SK-N-SH (cell line): ENCODE measurements around the gene LAP3.

Experiments
- CHD2 ChIP-seq: fragments of 150-350 bp; IDR thresholded peaks from 2 replicates; pipeline ENCODE4 v1.6.1; 2018; ENCODE audit warnings: low read length; ENCODE audit not compliant: partially characterized antibody
- CTCF ChIP-seq: fragments of 200-600 bp; sonication (generic); IDR thresholded peaks from 2 replicates; pipeline ENCODE4 v1.6.1; 2017; ENCODE audit warnings: antibody characterized with exemption, mild to moderate bottlenecking, moderate library complexity
- EP300 ChIP-seq, 2 experiments: IDR thresholded peaks; 2 replicates each; pipeline versions ENCODE4 v1.4.0 to v1.6.1; 2012; ENCODE audit warnings: borderline replicate concordance in 1 of 2, low read depth in 1 of 2, low read length in 1 of 2
- GABPA ChIP-seq: IDR thresholded peaks from 2 replicates; pipeline ENCODE4 v1.4.0; 2012; ENCODE audit warnings: low read depth, mild to moderate bottlenecking
- PBX3 ChIP-seq: IDR thresholded peaks from 2 replicates; pipeline ENCODE4; 2012
- POLR2AphosphoS5 ChIP-seq: IDR thresholded peaks from 2 replicates; pipeline ENCODE4 v1.6.1; 2012; ENCODE audit warnings: low read depth, low read length
- RAD21 ChIP-seq: IDR thresholded peaks from 2 replicates; pipeline ENCODE4 v1.6.1; 2012; ENCODE audit warnings: mild to moderate bottlenecking, low read length
- REST ChIP-seq: IDR thresholded peaks from 2 replicates; pipeline ENCODE4 v1.6.1; 2012; ENCODE audit warnings: mild to moderate bottlenecking, low read depth, low read length, moderate library complexity
- RFX5 ChIP-seq: IDR thresholded peaks from 2 replicates; pipeline ENCODE4 v1.6.1; 2012; ENCODE audit warnings: mild to moderate bottlenecking, improper control_type of control experiment, low read length
- RXRA ChIP-seq: IDR thresholded peaks from 2 replicates; pipeline ENCODE4 v1.4.0; 2012; ENCODE audit warnings: low read depth, mild to moderate bottlenecking, borderline replicate concordance
- SMC3 ChIP-seq: IDR thresholded peaks from 2 replicates; pipeline ENCODE4 v1.6.1; 2012; ENCODE audit warnings: low read depth, low read length, improper control_type of control experiment
- ZBTB33 ChIP-seq: IDR thresholded peaks from 2 replicates; pipeline ENCODE4 v1.4.0; 2012; ENCODE audit warnings: low read depth, borderline replicate concordance

GRCh38 chr4:17599826-17600225 is 22.8 kb downstream of the LAP3 start:
- no peak for TF ChIP-seq POLR2AphosphoS5
- no peak for TF ChIP-seq CTCF
- TF ChIP-seq RFX5 = no peak
- TF ChIP-seq CHD2 = no peak
- TF ChIP-seq GABPA = no peak
- TF ChIP-seq ZBTB33 = no peak
- no peak for TF ChIP-seq RAD21
- TF ChIP-seq REST = no peak
- TF ChIP-seq RXRA = no peak
- TF ChIP-seq SMC3 = no peak
- TF ChIP-seq PBX3 = no peak
- no peak for TF ChIP-seq EP300 (IDR thresholded peaks at IDR 0.05; ENCODE audit: borderline replicate concordance in 1 of 2, low read depth in 1 of 2, low read length in 1 of 2)
